IMR-90 (cell line): ENCODE measurements around the gene GGTLC1. TPM values are rescaled to one million over a fixed set of nuclear protein-coding genes. Genes with fewer than 3 reads are reported as not detected.

Source experiments
- ATAC-seq: fragments of 200-7000 bp; cut with Tn5 transposase; 2 replicates; pipeline ENCODE4 v1.9.1; 2020; ENCODE audit warnings: low read depth, mild to moderate bottlenecking, moderate library complexity
- BruUV-seq: library from RNA; stranded (reverse); fragments of 400-500 nt; replicated peaks from 2 replicates; lab custom pipeline; 2021; lab: Mats Ljungman, UMichigan
- CTCF ChIA-PET: fragments of 300-600 bp; formaldehyde crosslinking; extraction: SDS; loops from one replicate; lab custom pipeline; 2021; ENCODE audit warnings: antibody characterized with exemption; lab: Yijun Ruan, JAX
- POLR2A ChIA-PET: fragments of 300-600 bp; sonication (Branson Sonifier 250); formaldehyde crosslinking; loops from one replicate; lab custom pipeline; 2022; ENCODE audit warnings: antibody characterized with exemption; ENCODE audit not compliant: unreplicated experiment; lab: Charles Lee
- DNase-seq: peaks from one replicate; pipeline ENCODE4 v3.0.0; 2013
- H2AFZ ChIP-seq: replicated peaks from 2 replicates; pipeline ENCODE3; 2013; ENCODE audit warnings: low read length, mild to moderate bottlenecking; ENCODE audit not compliant: poor library complexity
- H2AK5ac ChIP-seq: 2 replicates; pipeline ENCODE4 v1.6.1; 2013; ENCODE audit warnings: low read depth, low read length, inconsistent platforms
- H2AK9ac ChIP-seq: replicated peaks from 2 replicates; pipeline ENCODE3; 2013; ENCODE audit warnings: mild to moderate bottlenecking, low read depth, low read length, moderate library complexity; ENCODE audit not compliant: poor library complexity
- H2BK120ac ChIP-seq: 2 replicates; pipeline ENCODE4 v1.6.1; 2013; ENCODE audit warnings: low read depth, low read length, inconsistent platforms
- H2BK15ac ChIP-seq: 3 replicates; pipeline ENCODE4 v1.6.1; 2013; ENCODE audit warnings: low read depth, low read length, inconsistent platforms
- H2BK20ac ChIP-seq: 2 replicates; pipeline ENCODE4 v1.6.1; 2013; ENCODE audit warnings: low read depth, mild to moderate bottlenecking, inconsistent platforms, low read length, moderate library complexity
- H2BK5ac ChIP-seq: 2 replicates; pipeline ENCODE4 v1.6.1; 2013; ENCODE audit warnings: mild to moderate bottlenecking, low read depth, low read length, inconsistent platforms; ENCODE audit not compliant: poor library complexity, severe bottlenecking
- H3K14ac ChIP-seq: replicated peaks from 2 replicates; pipeline ENCODE4 v1.6.1; 2013; ENCODE audit warnings: low read depth, low read length, inconsistent platforms
- H3K18ac ChIP-seq: 2 replicates; pipeline ENCODE4 v1.6.1; 2013; ENCODE audit warnings: low read depth, low read length, control low read depth
- H3K23ac ChIP-seq: 2 replicates; pipeline ENCODE4 v1.6.1; 2013; ENCODE audit warnings: low read depth, low read length, inconsistent platforms
- H3K27ac ChIP-seq: 2 replicates; pipeline ENCODE4 v1.5.1; 2013; ENCODE audit warnings: mild to moderate bottlenecking, control low read depth, low read length; ENCODE audit not compliant: insufficient read depth
- H3K27me3 ChIP-seq: 2 replicates; pipeline ENCODE4 v1.6.1; 2013; ENCODE audit warnings: low read length; ENCODE audit not compliant: control insufficient read depth, insufficient read depth
- H3K36me3 ChIP-seq: 2 replicates; pipeline ENCODE4 v1.6.1; 2013; ENCODE audit warnings: low read length, mixed read lengths; ENCODE audit not compliant: control insufficient read depth, insufficient read depth
- H3K4ac ChIP-seq: 2 replicates; pipeline ENCODE4 v1.6.1; 2013; ENCODE audit warnings: low read depth, low read length, inconsistent platforms
- H3K4me1 ChIP-seq: 2 replicates; pipeline ENCODE4 v1.6.1; 2013; ENCODE audit warnings: low read length, mixed read lengths; ENCODE audit not compliant: control insufficient read depth, insufficient read depth
- H3K4me2 ChIP-seq: 2 replicates; pipeline ENCODE4 v1.6.1; 2013; ENCODE audit warnings: low read depth, mild to moderate bottlenecking, control low read depth, low read length, moderate library complexity
- H3K4me3 ChIP-seq: 2 replicates; pipeline ENCODE4 v1.5.1; 2013; ENCODE audit warnings: low read depth, mild to moderate bottlenecking, control low read depth, low read length, moderate library complexity; ENCODE audit not compliant: insufficient read depth
- H3K56ac ChIP-seq: 2 replicates; pipeline ENCODE4 v1.6.1; 2013; ENCODE audit warnings: low read length, inconsistent platforms; ENCODE audit not compliant: insufficient read depth; ENCODE audit errors: extremely low read depth
- H3K79me1 ChIP-seq, 2 experiments: 2 replicates each; pipeline ENCODE4 v1.6.1; 2013; ENCODE audit warnings: low read length in 2 of 2, inconsistent platforms in 1 of 2, low read depth in 1 of 2
- H3K9ac ChIP-seq: 2 replicates; pipeline ENCODE4 v1.6.1; 2013; ENCODE audit warnings: low read depth, low read length, control low read depth
- H3K9me1 ChIP-seq: 2 replicates; pipeline ENCODE4 v1.6.1; 2013; ENCODE audit warnings: low read length, inconsistent platforms; ENCODE audit not compliant: insufficient read depth
- H3K9me3 ChIP-seq: 2 replicates; pipeline ENCODE4 v1.6.1; 2013; ENCODE audit warnings: low read length; ENCODE audit not compliant: control insufficient read depth, insufficient read depth
- H4K20me1 ChIP-seq: 2 replicates; pipeline ENCODE4 v1.6.1; 2013; ENCODE audit warnings: low read length, inconsistent platforms; ENCODE audit not compliant: insufficient read depth
- H4K5ac ChIP-seq: 2 replicates; pipeline ENCODE4 v1.6.1; 2013; ENCODE audit warnings: mild to moderate bottlenecking, low read depth, low read length, control low read depth
- H4K8ac ChIP-seq, 2 experiments: 2 replicates each; pipeline ENCODE4 v1.6.1; 2013; ENCODE audit warnings: low read depth in 2 of 2, low read length in 2 of 2, control low read depth in 1 of 2, inconsistent platforms in 1 of 2
- H4K91ac ChIP-seq: 2 replicates; pipeline ENCODE4 v1.6.1; 2013; ENCODE audit warnings: low read depth, low read length, inconsistent platforms; ENCODE audit not compliant: insufficient read depth
- BHLHE40 ChIP-seq: fragments of 150-350 bp; IDR thresholded peaks from 2 replicates; pipeline ENCODE4 v1.6.1; 2016; ENCODE audit warnings: mild to moderate bottlenecking, low read depth, low read length
- CTCF ChIP-seq: conservative IDR thresholded peaks from 2 replicates; pipeline ENCODE4 v1.5.1; 2012; ENCODE audit warnings: mild to moderate bottlenecking, low read depth, low read length, improper control_type of control experiment
- FOS ChIP-seq: fragments of 150-350 bp; IDR thresholded peaks from 2 replicates; pipeline ENCODE4 v1.6.1; 2016; ENCODE audit warnings: low read depth, low read length
- MAFK ChIP-seq: IDR thresholded peaks from 2 replicates; pipeline ENCODE4 v1.6.1; 2012; ENCODE audit warnings: low read depth, low read length, improper control_type of control experiment
- MXI1 ChIP-seq: IDR thresholded peaks from 2 replicates; pipeline ENCODE4 v1.6.1; 2012; ENCODE audit warnings: low read depth, mild to moderate bottlenecking, low read length, moderate library complexity, borderline replicate concordance
- NFE2L2 ChIP-seq: fragments of 150-350 bp; IDR thresholded peaks from 2 replicates; pipeline ENCODE4 v1.6.1; 2016; ENCODE audit warnings: low read depth, mild to moderate bottlenecking, low read length
- RAD21 ChIP-seq: IDR thresholded peaks from 2 replicates; pipeline ENCODE4 v1.6.1; 2012; ENCODE audit warnings: low read length, improper control_type of control experiment
- RCOR1 ChIP-seq: IDR thresholded peaks from 2 replicates; pipeline ENCODE4 v1.6.1; 2012; ENCODE audit warnings: mild to moderate bottlenecking, low read length, improper control_type of control experiment; ENCODE audit not compliant: insufficient replicate concordance
- RFX5 ChIP-seq: IDR thresholded peaks from 2 replicates; pipeline ENCODE4 v1.8.0; 2012; ENCODE audit warnings: low read depth, mild to moderate bottlenecking, low read length, moderate library complexity
- SMC3 ChIP-seq: fragments of 150-350 bp; IDR thresholded peaks from 2 replicates; pipeline ENCODE4 v1.6.1; 2016; ENCODE audit warnings: low read depth, mild to moderate bottlenecking, antibody characterized with exemption, low read length, moderate library complexity
- WGBS, 2 experiments: methylation state at CpG; one replicate each; pipeline versions ENCODE4 v1.1.5 to v1.1.7; 2013; ENCODE audit warnings: missing lambda C conversion rate in 2 of 2; ENCODE audit not compliant: insufficient read length in 1 of 2; ENCODE audit errors: extremely low coverage in 2 of 2; 5-methylcytosine and 5-hydroxymethylcytosine counted together
- dilution Hi-C: fragments of 300-500 bp; cut with HindIII; formaldehyde crosslinking; loops from one replicate; pipeline ENCODE4 v1.14.3; 2018; ENCODE audit warnings: low sequenced_read_pairs; ENCODE audit not compliant: unreplicated experiment
- in situ Hi-C: fragments of 300-500 bp; cut with MboI; formaldehyde crosslinking; loops from 3 replicates; pipeline ENCODE4 v1.14.3; 2019; ENCODE audit warnings: low sequenced_read_pairs, inconsistent platforms, mixed read lengths
- intact Hi-C: fragments of 100-400 bp; cut with micrococcal nuclease; formaldehyde crosslinking; loops from 2 replicates; pipeline ENCODE4 v1.10.0; 2022
- polyA plus RNA-seq, 3 experiments: library from polyadenylated mRNA; depleted of rRNA; stranded (reverse); fragments of >200 nt; gene quantifications; 2 replicates each; pipeline ENCODE4 v1.2.3, GENCODE V29; 2012; ENCODE audit warnings: low replicate concordance in 1 of 3
- total RNA-seq: library from RNA; depleted of rRNA; stranded (reverse); fragments of >200 nt; gene quantifications from 2 replicates; pipeline ENCODE4 v1.2.3, GENCODE V29; 2012

GGTLC1 gene
- total and polyA plus RNA-seq, 2 of the 4 experiments (the other 2 are of a cell fraction), result not detected

- no peak overlapping the region for H4K91ac ChIP-seq
- dilution Hi-C loops (no loop called here), in situ Hi-C loops (no loop called here), intact Hi-C loops (no loop called here)
- no peak overlapping the region for H2AK9ac ChIP-seq
- no peak overlapping the region for H2BK5ac ChIP-seq
- BruUV-seq, result no TSS peak
- H3K4me3 ChIP-seq, result no peak overlapping the region
- no peaks in the 10 kb centered on the region for H3K79me1 ChIP-seq
- no peak overlapping the region for H3K56ac ChIP-seq
- TF ChIP-seq MAFK (no peak), RAD21 (no peak), RCOR1 (no peak), CTCF (no peak), NFE2L2 (no peak), BHLHE40 (no peak), SMC3 (no peak), MXI1 (no peak), RFX5 (no peak), FOS (no peak)
- no peak overlapping the region for H2BK20ac ChIP-seq
- H3K27me3 ChIP-seq, result no peaks in the 10 kb centered on the region
- no peak overlapping the region for H2BK15ac ChIP-seq
- H3K27ac ChIP-seq, result no peak overlapping the region
- H3K18ac ChIP-seq, result no peak overlapping the region
- ChIA-PET POLR2A (no interaction called here), CTCF (no interaction called here)
- H4K5ac ChIP-seq, result no peak overlapping the region
- ATAC-seq, result no peak
- no peak overlapping the region for H4K8ac ChIP-seq
- H2AK5ac ChIP-seq, result no peak overlapping the region
- H3K4me2 ChIP-seq, result no peak overlapping the region
- no peak overlapping the region for H3K9ac ChIP-seq
- WGBS, 2 experiments, result no CpG with 5 or more reads among the region's 3 CpGs
- H3K36me3 ChIP-seq, result no peaks in the 10 kb centered on the region
- no peak overlapping the region for H3K14ac ChIP-seq
- no peaks in the 10 kb centered on the region for H3K4me1 ChIP-seq
- H2BK120ac ChIP-seq, result no peak overlapping the region
- H3K23ac ChIP-seq, result no peak overlapping the region
- no peak for DNase-seq
- H3K9me3 ChIP-seq, result no peaks in the 10 kb centered on the region
- no peaks in the 10 kb centered on the region for H3K9me1 ChIP-seq
- no peak overlapping the region for H2AFZ ChIP-seq
- no peaks in the 10 kb centered on the region for H4K20me1 ChIP-seq
- no peak overlapping the region for H3K4ac ChIP-seq
These were observed 45.0 kb upstream of the GGTLC1 start for GRCh38 chr20:24033565-24033964.
